Calu3 (cell line): Measurements from ENCODE around the gene PLXNA2. TPM values are rescaled to one million over a fixed set of nuclear protein-coding genes. Genes with fewer than 3 reads are reported as not detected.

ENCODE experiments used
- BruUV-seq: library from RNA; stranded (reverse); fragments of 400-500 nt; replicated peaks from 2 replicates; lab custom pipeline; 2021; lab: Mats Ljungman, UMichigan
- CTCF ChIA-PET: fragments of 300-600 bp; sonication (Branson Sonifier 250); formaldehyde crosslinking; loops from one replicate; lab custom pipeline; 2022; ENCODE audit warnings: antibody characterized with exemption; lab: Charles Lee
- DNase-seq: peaks from one replicate; pipeline ENCODE4 v3.0.0; 2022
- H3K27ac Mint-ChIP-seq: one replicate; pipeline ENCODE4 v1.8.0; 2022; ENCODE audit warnings: mixed read lengths; ENCODE audit not compliant: unreplicated experiment
- H3K27me3 Mint-ChIP-seq: one replicate; pipeline ENCODE4 v1.8.0; 2022; ENCODE audit warnings: mixed read lengths; ENCODE audit not compliant: unreplicated experiment
- H3K36me3 Mint-ChIP-seq: one replicate; pipeline ENCODE4 v1.8.0; 2022; ENCODE audit warnings: mild to moderate bottlenecking, moderate library complexity, mixed read lengths; ENCODE audit not compliant: insufficient read depth, unreplicated experiment
- H3K4me1 Mint-ChIP-seq: one replicate; pipeline ENCODE4 v1.8.0; 2022; ENCODE audit warnings: mild to moderate bottlenecking, low read depth, mixed read lengths; ENCODE audit not compliant: unreplicated experiment
- H3K4me3 Mint-ChIP-seq: one replicate; pipeline ENCODE4 v1.8.0; 2022; ENCODE audit warnings: mild to moderate bottlenecking, low read depth, moderate library complexity, mixed read lengths; ENCODE audit not compliant: unreplicated experiment
- H3K9me3 Mint-ChIP-seq: one replicate; pipeline ENCODE4 v1.8.0; 2022; ENCODE audit warnings: low read depth, mixed read lengths; ENCODE audit not compliant: unreplicated experiment
- intact Hi-C: fragments of 100-400 bp; cut with micrococcal nuclease; formaldehyde crosslinking; loops from one replicate; pipeline ENCODE4 v1.10.0; 2022; ENCODE audit not compliant: unreplicated experiment
- total RNA-seq: library from RNA; stranded (reverse); gene quantifications from 2 replicates; pipeline ENCODE4 v1.2.3, GENCODE V29; 2022
- TF ChIP-seq, protein P1 (sequence below): fragments of 200-600 bp; IDR thresholded peaks from one replicate; pipeline ENCODE4 v1.8.0; 2022; ENCODE audit warnings: antibody characterized with exemption; ENCODE audit not compliant: unreplicated experiment

The PLXNA2 gene
- total RNA-seq, 1 experiment from 2014 or later, result 16.2 TPM

DNA sequence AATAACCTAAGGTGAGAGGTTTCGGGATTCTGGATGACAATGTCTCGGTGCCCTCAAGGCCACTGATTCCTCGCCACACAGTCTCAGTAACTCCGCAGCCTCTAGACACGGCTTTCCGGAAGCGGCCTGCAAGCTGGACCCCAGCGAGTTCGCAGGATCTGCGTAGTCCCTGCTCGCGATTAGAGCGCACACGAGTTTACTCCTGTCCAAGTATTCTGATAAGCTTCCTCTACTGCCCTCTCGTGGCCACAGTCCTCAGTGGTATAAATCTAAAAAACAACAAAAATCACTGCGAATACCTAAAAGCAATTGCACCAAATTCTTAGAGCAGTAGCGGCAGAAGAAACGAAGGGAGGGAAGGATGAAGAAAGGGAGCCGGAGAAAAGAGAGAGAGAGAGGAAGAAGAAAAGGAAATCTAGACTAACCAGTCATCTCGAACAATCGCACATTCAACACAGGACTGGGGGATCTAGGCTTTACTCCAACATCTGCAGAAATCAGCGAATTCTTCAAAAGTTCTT is 1.1 kb upstream of the PLXNA2 start:
- Mint-ChIP-seq H3K36me3 (peaks cover 22% of the 10 kb centered on the region), H3K4me1 (peaks cover 18% of the 10 kb centered on the region), H3K27ac (no peak overlapping the region), H3K4me3 (peak overlapping the region; percentile 93), H3K9me3 (no peaks in the 10 kb centered on the region), H3K27me3 (peaks cover 16% of the 10 kb centered on the region)
- intact Hi-C loops, result loop anchor here (1.0 kb wide), 3 partner anchors 113 to 223 kb away; no protein-coding TSS in a partner anchor
- CTCF ChIA-PET, result interaction anchor here (0.6 to 5.4 kb wide), 23 partner anchors 10 to 360 kb away, joined by 3 to 131 read pairs (median 5); no protein-coding TSS in a partner anchor
- BruUV-seq, result no TSS peak
- TF ChIP-seq, protein P1, sequence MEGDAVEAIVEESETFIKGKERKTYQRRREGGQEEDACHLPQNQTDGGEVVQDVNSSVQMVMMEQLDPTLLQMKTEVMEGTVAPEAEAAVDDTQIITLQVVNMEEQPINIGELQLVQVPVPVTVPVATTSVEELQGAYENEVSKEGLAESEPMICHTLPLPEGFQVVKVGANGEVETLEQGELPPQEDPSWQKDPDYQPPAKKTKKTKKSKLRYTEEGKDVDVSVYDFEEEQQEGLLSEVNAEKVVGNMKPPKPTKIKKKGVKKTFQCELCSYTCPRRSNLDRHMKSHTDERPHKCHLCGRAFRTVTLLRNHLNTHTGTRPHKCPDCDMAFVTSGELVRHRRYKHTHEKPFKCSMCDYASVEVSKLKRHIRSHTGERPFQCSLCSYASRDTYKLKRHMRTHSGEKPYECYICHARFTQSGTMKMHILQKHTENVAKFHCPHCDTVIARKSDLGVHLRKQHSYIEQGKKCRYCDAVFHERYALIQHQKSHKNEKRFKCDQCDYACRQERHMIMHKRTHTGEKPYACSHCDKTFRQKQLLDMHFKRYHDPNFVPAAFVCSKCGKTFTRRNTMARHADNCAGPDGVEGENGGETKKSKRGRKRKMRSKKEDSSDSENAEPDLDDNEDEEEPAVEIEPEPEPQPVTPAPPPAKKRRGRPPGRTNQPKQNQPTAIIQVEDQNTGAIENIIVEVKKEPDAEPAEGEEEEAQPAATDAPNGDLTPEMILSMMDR, result peak; percentile 74
- DNase-seq, result peak; percentile 89

GRCh38 chr1:208243527-208243966 is 637 bp downstream of the PLXNA2 start:
- Mint-ChIP-seq H3K4me3 (peak overlapping the region; percentile 93), H3K36me3 (peaks cover 22% of the 10 kb centered on the region), H3K9me3 (no peaks in the 10 kb centered on the region), H3K27ac (peak overlapping the region; percentile 25), H3K4me1 (peaks cover 32% of the 10 kb centered on the region), H3K27me3 (peaks cover 3% of the 10 kb centered on the region)
- no TSS peak for BruUV-seq
- CTCF ChIA-PET, result interaction anchor here (1.2 to 5.4 kb wide), 8 partner anchors 8 to 246 kb away, joined by 3 to 131 read pairs (median 10); no protein-coding TSS in a partner anchor
- TF ChIP-seq, protein P1, result no peak
- no peak for DNase-seq
- intact Hi-C loops, result no loop called here

GRCh38 chr1:208242941-208243526 is 1.1 kb downstream of the PLXNA2 start:
- Mint-ChIP-seq H3K4me1 (peaks cover 32% of the 10 kb centered on the region), H3K4me3 (peak overlapping the region; percentile 93), H3K27me3 (no peaks in the 10 kb centered on the region), H3K36me3 (peaks cover 22% of the 10 kb centered on the region), H3K27ac (no peak overlapping the region), H3K9me3 (no peaks in the 10 kb centered on the region)
- TF ChIP-seq, protein P1, result no peak
- BruUV-seq, result no TSS peak
- CTCF ChIA-PET, result interaction anchor here (1.4 to 5.4 kb wide), 4 partner anchors 8 to 220 kb away, joined by 3 to 131 read pairs (median 40); no protein-coding TSS in a partner anchor
- peak; percentile 51 for DNase-seq
- intact Hi-C loops, result no loop called here

DNA sequence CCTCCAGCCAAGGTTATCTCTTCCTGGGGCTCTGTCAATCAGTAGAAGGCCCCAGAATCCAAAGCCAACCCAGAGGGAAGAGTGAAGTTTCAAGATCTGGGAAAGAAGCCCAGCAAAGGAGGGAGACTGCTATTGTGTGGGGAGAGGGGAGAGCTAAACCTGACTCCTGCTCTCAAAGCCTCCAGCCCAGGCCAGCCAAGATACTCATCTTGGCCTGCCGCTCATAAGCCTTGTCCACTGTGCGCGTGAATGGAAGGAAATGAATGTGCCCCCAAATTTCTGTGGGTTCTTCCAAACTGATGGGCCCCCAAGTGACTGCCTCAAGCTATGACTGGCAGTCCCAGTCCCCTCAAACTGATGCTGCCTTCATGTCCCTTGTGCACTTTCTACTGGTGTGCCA is 2.0 kb downstream of the PLXNA2 start:
- intact Hi-C loops, result no loop called here
- no peak for DNase-seq
- Mint-ChIP-seq H3K4me3 (peak overlapping the region; percentile 93), H3K9me3 (no peaks in the 10 kb centered on the region), H3K27ac (no peak overlapping the region), H3K27me3 (no peaks in the 10 kb centered on the region), H3K36me3 (peaks cover 22% of the 10 kb centered on the region), H3K4me1 (peaks cover 32% of the 10 kb centered on the region)
- TSS peak; percentile 32 for BruUV-seq
- TF ChIP-seq, protein P1, result no peak
- CTCF ChIA-PET, result interaction anchor here (4.4 to 5.4 kb wide), 2 partner anchors 110 to 220 kb away, joined by 67 to 131 read pairs; no protein-coding TSS in a partner anchor
